GM19025 (cell line): ENCODE results near the gene FBLN2.
"Not testable (repeated sequence)": the region's sequence is repeated elsewhere in the genome, so short reads cannot be mapped to it uniquely, and the experiment has no call there.

Source experiments
- ATAC-seq: cut with Tn5 transposase; IDR thresholded peaks from one replicate; pipeline ENCODE4 v1.9.1; 2021; ENCODE audit warnings: mild to moderate bottlenecking, low read depth, moderate library complexity; ENCODE audit not compliant: unreplicated experiment

FBLN2 gene

GRCh38 chr3:13544951-13545651 lies 3.8 kb upstream of the FBLN2 start:
- ATAC-seq, result no peak

- ATAC-seq, result no peak
These were observed 2.9 kb upstream of the FBLN2 start for GRCh38 chr3:13545952-13546454.

- no peak for ATAC-seq
These were observed 2.2 kb upstream of the FBLN2 start for GRCh38 chr3:13546667-13547171.

- no peak for ATAC-seq
These were observed 1.1 kb upstream of the FBLN2 start for GRCh38 chr3:13547591-13548371.

- ATAC-seq, result no peak
These were observed 898 bp downstream of the FBLN2 start for GRCh38 chr3:13549623-13550422.

- no peak for ATAC-seq
These were observed 1.4 kb downstream of the FBLN2 start for GRCh38 chr3:13550423-13550690.

GRCh38 chr3:13550791-13551360 lies 2.0 kb downstream of the FBLN2 start:
- no peak for ATAC-seq

GRCh38 chr3:13552857-13553652 lies 4.1 kb downstream of the FBLN2 start:
- ATAC-seq, result no peak

- no peak for ATAC-seq
These were observed 4.8 kb downstream of the FBLN2 start for GRCh38 chr3:13553686-13554085.

- no peak for ATAC-seq
These were observed 6.8 kb downstream of the FBLN2 start for GRCh38 chr3:13555753-13556152.

GRCh38 chr3:13556207-13556606 lies 7.3 kb downstream of the FBLN2 start:
- no peak for ATAC-seq

GRCh38 chr3:13556917-13557316 lies 8.0 kb downstream of the FBLN2 start:
- ATAC-seq, result no peak

GRCh38 chr3:13557417-13557816 lies 8.5 kb downstream of the FBLN2 start:
- ATAC-seq, result no peak

GRCh38 chr3:13557926-13558325 lies 9.0 kb downstream of the FBLN2 start:
- no peak for ATAC-seq

- no peak for ATAC-seq
These were observed 9.7 kb downstream of the FBLN2 start for GRCh38 chr3:13558651-13559050.

GRCh38 chr3:13559764-13560525 lies 11.0 kb downstream of the FBLN2 start:
- ATAC-seq, result no peak

GRCh38 chr3:13561376-13561775 lies 12.5 kb downstream of the FBLN2 start:
- no peak for ATAC-seq

- ATAC-seq, result no peak
These were observed 13.0 kb downstream of the FBLN2 start for GRCh38 chr3:13561967-13562366.

GRCh38 chr3:13562421-13562820 lies 13.5 kb downstream of the FBLN2 start:
- not testable (repeated sequence) for ATAC-seq
